ENCODE data around the gene PALM3.

Gene PALM3

GRCh38 chr19:14093117-14093823 is 31.4 kb upstream of the PALM3 start:
- Histone ChIP-seq H3K4me1 (ENCODE audit: insufficient read depth, insufficient read length) (peaks cover 6% of the 10 kb centered on the region), H3K9ac (ENCODE audit: insufficient read length, low read depth) (no peak overlapping the region), H3K27me3 (ENCODE audit: insufficient read depth, insufficient read length) (no peaks in the 10 kb centered on the region), H3K9me3 (ENCODE audit: insufficient read depth, low read length) (peaks cover 10% of the 10 kb centered on the region), H3K4me3 (ENCODE audit: insufficient read length, low read depth) (no peak overlapping the region), H3K36me3 (ENCODE audit: insufficient read depth, insufficient read length, low read length) (peaks cover 30% of the 10 kb centered on the region)
- DNase-seq (ENCODE audit: low read depth, low spot score), result no peak
- no peak for TF ChIP-seq ZNF274 (IDR thresholded peaks at IDR 0.05; ENCODE audit: low read depth, low read length)
- no peak for TF ChIP-seq YY1 (IDR thresholded peaks at IDR 0.05; ENCODE audit: insufficient read depth, insufficient read length)
- no peak for TF ChIP-seq SUZ12 (IDR thresholded peaks at IDR 0.05; ENCODE audit: extremely low read depth, insufficient read depth, insufficient read length)

DNA sequence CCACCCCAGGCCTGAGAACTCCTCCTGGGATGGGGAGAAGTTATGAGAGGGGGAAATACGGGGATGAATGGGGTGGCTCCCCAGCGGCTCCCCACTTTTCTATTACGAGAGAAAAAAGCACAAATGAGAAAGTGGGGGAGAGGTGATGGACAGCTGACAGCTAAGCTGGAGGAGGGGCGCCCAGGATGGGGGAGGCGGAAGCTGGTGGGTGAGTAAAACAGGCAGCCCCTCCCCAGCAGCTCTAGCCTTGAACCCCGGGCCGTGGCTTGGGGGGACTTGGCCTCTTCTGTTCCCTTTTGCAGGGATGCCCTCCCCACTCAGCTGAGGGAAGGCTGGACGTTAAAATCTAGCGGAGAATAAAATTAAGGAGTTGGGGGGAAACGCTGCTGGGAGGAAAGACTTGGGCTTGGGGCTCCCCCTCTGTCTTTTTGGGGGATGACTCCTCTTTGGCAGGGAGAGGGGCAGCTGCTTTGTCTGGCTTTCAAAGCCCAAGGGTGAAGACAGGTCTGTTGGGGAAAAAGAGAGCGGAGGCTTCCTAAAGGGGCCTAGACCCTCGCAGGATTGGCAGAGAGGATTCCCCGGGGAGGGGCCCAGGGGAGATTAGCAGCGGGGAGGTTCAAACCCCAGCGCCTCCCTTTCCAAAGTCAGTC is 30.1 kb upstream of the PALM3 start:
- Histone ChIP-seq H3K4me3 (ENCODE audit: insufficient read length, low read depth) (peak overlapping the region; percentile 54), H3K9me3 (ENCODE audit: insufficient read depth, low read length) (peaks cover 10% of the 10 kb centered on the region), H3K27me3 (ENCODE audit: insufficient read depth, insufficient read length) (no peaks in the 10 kb centered on the region), H3K9ac (ENCODE audit: insufficient read length, low read depth) (peak overlapping the region; percentile 81), H3K4me1 (ENCODE audit: insufficient read depth, insufficient read length) (peaks cover 6% of the 10 kb centered on the region), H3K36me3 (ENCODE audit: insufficient read depth, insufficient read length, low read length) (peaks cover 30% of the 10 kb centered on the region)
- DNase-seq (ENCODE audit: low read depth, low spot score), result no peak
- no peak for TF ChIP-seq SUZ12 (IDR thresholded peaks at IDR 0.05; ENCODE audit: extremely low read depth, insufficient read depth, insufficient read length)
- no peak for TF ChIP-seq YY1 (IDR thresholded peaks at IDR 0.05; ENCODE audit: insufficient read depth, insufficient read length)
- no peak for TF ChIP-seq ZNF274 (IDR thresholded peaks at IDR 0.05; ENCODE audit: low read depth, low read length)

- Histone ChIP-seq H3K36me3 (ENCODE audit: insufficient read depth, insufficient read length, low read length) (peaks cover 28% of the 10 kb centered on the region), H3K4me1 (ENCODE audit: insufficient read depth, insufficient read length) (peaks cover 6% of the 10 kb centered on the region), H3K4me3 (ENCODE audit: insufficient read length, low read depth) (peak overlapping the region; percentile 54), H3K27me3 (ENCODE audit: insufficient read depth, insufficient read length) (no peaks in the 10 kb centered on the region), H3K9me3 (ENCODE audit: insufficient read depth, low read length) (peaks cover 10% of the 10 kb centered on the region), H3K9ac (ENCODE audit: insufficient read length, low read depth) (peak overlapping the region; percentile 81)
- TF ChIP-seq SUZ12 (IDR thresholded peaks at IDR 0.05; ENCODE audit: extremely low read depth, insufficient read depth, insufficient read length), result no peak
- TF ChIP-seq ZNF274 (IDR thresholded peaks at IDR 0.05; ENCODE audit: low read depth, low read length), result no peak
- DNase-seq (ENCODE audit: low read depth, low spot score), result no peak
These were observed 29.4 kb upstream of the PALM3 start for GRCh38 chr19:14091081-14091812.

DNA sequence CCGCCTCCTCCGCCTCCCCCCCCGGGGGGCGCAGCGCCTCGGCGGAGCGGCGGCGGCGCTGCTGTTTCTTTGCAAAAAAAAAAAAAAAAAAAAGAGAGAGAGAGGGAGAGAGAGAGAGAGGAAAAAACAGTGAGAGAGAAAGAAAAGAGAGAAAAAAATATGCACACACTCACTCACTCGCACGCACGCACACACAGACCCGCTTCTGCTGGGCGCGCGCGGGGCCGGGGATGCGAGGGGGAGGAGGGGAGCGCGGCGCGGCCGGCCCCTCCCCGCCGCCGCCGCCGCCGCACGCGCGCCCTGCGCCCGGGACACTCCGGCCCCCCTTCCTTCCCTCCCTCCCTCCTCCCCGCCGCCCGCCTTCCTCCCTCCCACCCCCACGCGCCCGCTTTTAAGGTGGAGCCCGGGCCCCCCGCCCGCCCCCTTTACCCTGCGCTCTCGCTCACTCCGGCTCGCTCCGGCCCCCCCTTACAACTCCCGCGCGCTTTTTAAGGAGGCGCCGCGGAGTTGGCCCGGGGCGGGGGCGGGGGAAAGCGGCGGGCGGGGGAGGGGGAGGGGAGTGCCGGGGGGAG is 28.7 kb upstream of the PALM3 start, which contains the start of gene SAMD1:
Gene SAMD1 (minus strand): TSS at position 243 of the 572 bp plus-strand sequence.
- DNase-seq (ENCODE audit: low read depth, low spot score), result no peak
- H3K9ac ChIP-seq (ENCODE audit: insufficient read length, low read depth), result peak within 1 kb of the TSS; percentile 90
- TF ChIP-seq YY1 (IDR thresholded peaks at IDR 0.05; ENCODE audit: insufficient read depth, insufficient read length), result no peak
- TF ChIP-seq ZNF274 (IDR thresholded peaks at IDR 0.05; ENCODE audit: low read depth, low read length), result no peak
- no peak for TF ChIP-seq SUZ12 (IDR thresholded peaks at IDR 0.05; ENCODE audit: extremely low read depth, insufficient read depth, insufficient read length)
- H3K27me3 ChIP-seq (ENCODE audit: insufficient read depth, insufficient read length), result no peaks in the 10 kb centered on the region
- peak within 1 kb of the TSS; percentile 71 for H3K4me3 ChIP-seq (ENCODE audit: insufficient read length, low read depth)
- H3K4me1 ChIP-seq (ENCODE audit: insufficient read depth, insufficient read length), result peaks cover 6% of the 10 kb centered on the region
- peaks cover 26% of the 10 kb centered on the region for H3K36me3 ChIP-seq (ENCODE audit: insufficient read depth, insufficient read length, low read length)
- peaks cover 10% of the 10 kb centered on the region for H3K9me3 ChIP-seq (ENCODE audit: insufficient read depth, low read length)

GRCh38 chr19:14089662-14090508 is 28.0 kb upstream of the PALM3 start:
- peak overlapping the region; percentile 71 for H3K4me3 ChIP-seq (ENCODE audit: insufficient read length, low read depth)
- peaks cover 26% of the 10 kb centered on the region for H3K36me3 ChIP-seq (ENCODE audit: insufficient read depth, insufficient read length, low read length)
- DNase-seq (ENCODE audit: low read depth, low spot score), result no peak
- peak overlapping the region; percentile 90 for H3K9ac ChIP-seq (ENCODE audit: insufficient read length, low read depth)
- TF ChIP-seq ZNF274 (IDR thresholded peaks at IDR 0.05; ENCODE audit: low read depth, low read length), result no peak
- TF ChIP-seq SUZ12 (IDR thresholded peaks at IDR 0.05; ENCODE audit: extremely low read depth, insufficient read depth, insufficient read length), result no peak
- TF ChIP-seq YY1 (IDR thresholded peaks at IDR 0.05; ENCODE audit: insufficient read depth, insufficient read length), result no peak
- peaks cover 6% of the 10 kb centered on the region for H3K4me1 ChIP-seq (ENCODE audit: insufficient read depth, insufficient read length)
- peaks cover 10% of the 10 kb centered on the region for H3K9me3 ChIP-seq (ENCODE audit: insufficient read depth, low read length)
- H3K27me3 ChIP-seq (ENCODE audit: insufficient read depth, insufficient read length), result no peaks in the 10 kb centered on the region

DNA sequence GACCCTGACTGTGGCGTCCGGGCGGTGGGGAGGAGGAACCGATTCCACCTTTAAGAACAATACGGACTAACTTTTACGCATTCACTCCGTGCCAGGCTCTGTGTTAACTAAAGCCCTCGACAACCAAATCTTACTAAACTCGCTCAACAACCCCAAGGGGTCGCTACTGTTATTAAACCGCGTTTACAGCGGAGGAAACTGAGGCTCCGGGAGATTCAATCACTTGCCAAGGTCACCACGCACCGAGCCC is 27.5 kb upstream of the PALM3 start:
- Histone ChIP-seq H3K4me3 (ENCODE audit: insufficient read length, low read depth) (peak overlapping the region; percentile 71), H3K36me3 (ENCODE audit: insufficient read depth, insufficient read length, low read length) (peaks cover 26% of the 10 kb centered on the region), H3K9ac (ENCODE audit: insufficient read length, low read depth) (peak overlapping the region; percentile 84), H3K9me3 (ENCODE audit: insufficient read depth, low read length) (peaks cover 10% of the 10 kb centered on the region), H3K27me3 (ENCODE audit: insufficient read depth, insufficient read length) (no peaks in the 10 kb centered on the region), H3K4me1 (ENCODE audit: insufficient read depth, insufficient read length) (peaks cover 6% of the 10 kb centered on the region)
- DNase-seq (ENCODE audit: low read depth, low spot score), result no peak
- TF ChIP-seq SUZ12 (IDR thresholded peaks at IDR 0.05; ENCODE audit: extremely low read depth, insufficient read depth, insufficient read length) (no peak), ZNF274 (IDR thresholded peaks at IDR 0.05; ENCODE audit: low read depth, low read length) (no peak), YY1 (IDR thresholded peaks at IDR 0.05; ENCODE audit: insufficient read depth, insufficient read length) (no peak)

Measured in NT2/D1 (cell line).